GM12878 (cell line): Measurements from ENCODE around the gene SERPINA6. TPM values are rescaled to one million over a fixed set of nuclear protein-coding genes. Genes with fewer than 3 reads are reported as not detected.

ENCODE experiments used
- E2F8 ChIP-seq: fragments of 450-650 bp; IDR thresholded peaks from 2 replicates; pipeline ENCODE4 v1.6.1; 2018; ENCODE audit warnings: mild to moderate bottlenecking, low read depth, moderate library complexity; ENCODE audit not compliant: partially characterized antibody
- IRF5 ChIP-seq: fragments of 450-650 bp; IDR thresholded peaks from 2 replicates; pipeline ENCODE4 v1.6.1; 2017; ENCODE audit warnings: borderline replicate concordance
- NFXL1 ChIP-seq: fragments of 450-650 bp; IDR thresholded peaks from 2 replicates; pipeline ENCODE4 v1.6.1; 2017; ENCODE audit warnings: antibody characterized with exemption, mild to moderate bottlenecking, borderline replicate concordance
- SIN3A ChIP-seq: IDR thresholded peaks from 2 replicates; pipeline ENCODE4 v1.6.1; 2012; ENCODE audit warnings: low read depth, low read length, improper control_type of control experiment
- SIX5 ChIP-seq: IDR thresholded peaks from 2 replicates; pipeline ENCODE4 v1.6.1; 2011; ENCODE audit warnings: mild to moderate bottlenecking, low read depth, low read length, moderate library complexity; ENCODE audit not compliant: severe bottlenecking
- SMAD5 ChIP-seq: IDR thresholded peaks from 2 replicates; pipeline ENCODE4 v1.6.1; 2016; ENCODE audit warnings: antibody characterized with exemption, low read depth
- SMC3 ChIP-seq: IDR thresholded peaks from 2 replicates; pipeline ENCODE4 v1.6.1; 2011; ENCODE audit warnings: low read length, improper control_type of control experiment, borderline replicate concordance
- SRF ChIP-seq, 2 experiments: IDR thresholded peaks; 2 replicates each; pipeline ENCODE4 v1.6.1; 2011; ENCODE audit warnings: low read depth in 2 of 2, low read length in 2 of 2, mild to moderate bottlenecking in 1 of 2, moderate library complexity in 1 of 2
- ZNF687 ChIP-seq: fragments of 450-650 bp; IDR thresholded peaks from 2 replicates; pipeline ENCODE4 v1.6.1; 2017; ENCODE audit warnings: mild to moderate bottlenecking, moderate library complexity
- polyA plus RNA-seq, 11 experiments: library from polyadenylated mRNA; depleted of rRNA in 4 of 11; unstranded in 6 of 11; stranded (reverse) in 5 of 11; fragments of >200 nt; fragmentation: Nextera tagmentation in 4 of 11; fragmentation: Illumina TruSeq in 1 of 11; extraction: Ambion mirVana in 4 of 11; extraction: Trizol in 1 of 11; gene quantifications; 1 replicate in 1 of 11; 2 replicates in 10 of 11; pipeline versions ENCODE4 v1.2.1 to v1.2.3, GENCODE V29; 2011 to 2016; ENCODE audit warnings: inconsistent platforms in 2 of 11, missing spikeins in 2 of 11, low read depth in 1 of 11
- total RNA-seq, 4 experiments: library from RNA; depleted of rRNA in 3 of 4; stranded (reverse); fragments of >200 nt in 3 of 4; fragmentation: Illumina TruSeq in 1 of 4; extraction: Trizol in 1 of 4; gene quantifications; 2 replicates each; pipeline versions ENCODE4 v1.2.1 to v1.2.3, GENCODE V29; 2013 to 2021

SERPINA6 gene
- total and polyA plus RNA-seq, 10 of the 15 experiments (the other 5 are each of a cell fraction or from before 2014, with no cell fraction given): 0.11 to 0.27 (median 0.23) TPM; not detected in 7

- TF ChIP-seq ZNF687 (no peak), SIN3A (no peak), SIX5 (no peak), IRF5 (no peak), SMAD5 (no peak), SRF (IDR thresholded peaks at IDR 0.05; ENCODE audit: low read depth in 2 of 2, low read length in 2 of 2) (no peak), E2F8 (no peak), SMC3 (no peak), NFXL1 (no peak)
Observed at GRCh38 chr14:94330857-94331256, 7.7 kb upstream of the SERPINA6 start (continued).
